GM13976 (cell line): ENCODE results near the gene HMGCLL1.

ENCODE experiments used
- DNase-seq: peaks from one replicate; pipeline ENCODE4 v3.0.0; 2012; ENCODE audit warnings: low spot score
- in situ Hi-C: fragments of 300-500 bp; cut with MboI; formaldehyde crosslinking; loops from one replicate; pipeline ENCODE4 v1.12.0; 2022; ENCODE audit warnings: low sequenced_read_pairs, mixed read lengths, inconsistent platforms; ENCODE audit not compliant: unreplicated experiment
- TF ChIP-seq, protein P1 (sequence below): IDR thresholded peaks from 2 replicates; pipeline ENCODE4 v1.5.1; 2012; ENCODE audit warnings: borderline replicate concordance, mild to moderate bottlenecking; ENCODE audit not compliant: insufficient read depth; ENCODE audit errors: extremely low read depth, missing control alignments, control extremely low read depth

The HMGCLL1 gene

DNA sequence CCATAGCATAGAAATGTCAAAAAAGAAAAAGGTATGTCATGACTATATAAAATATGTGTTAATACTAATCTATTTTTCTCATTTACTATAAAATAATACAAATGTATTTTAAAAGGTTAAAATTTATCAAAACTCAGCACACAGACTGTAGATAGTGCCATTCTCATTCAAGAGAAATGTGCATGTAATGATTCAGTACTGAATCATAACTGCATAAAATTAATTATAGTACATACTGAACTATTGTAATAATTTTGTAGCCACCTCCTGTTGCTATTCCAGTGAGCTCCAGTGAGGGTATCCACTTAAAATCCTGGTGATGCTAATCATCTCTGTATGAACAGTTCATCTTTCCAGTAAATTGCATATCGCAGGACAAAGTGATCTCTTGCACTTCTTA lies 82.8 kb downstream of the HMGCLL1 start:
- TF ChIP-seq, protein P1, sequence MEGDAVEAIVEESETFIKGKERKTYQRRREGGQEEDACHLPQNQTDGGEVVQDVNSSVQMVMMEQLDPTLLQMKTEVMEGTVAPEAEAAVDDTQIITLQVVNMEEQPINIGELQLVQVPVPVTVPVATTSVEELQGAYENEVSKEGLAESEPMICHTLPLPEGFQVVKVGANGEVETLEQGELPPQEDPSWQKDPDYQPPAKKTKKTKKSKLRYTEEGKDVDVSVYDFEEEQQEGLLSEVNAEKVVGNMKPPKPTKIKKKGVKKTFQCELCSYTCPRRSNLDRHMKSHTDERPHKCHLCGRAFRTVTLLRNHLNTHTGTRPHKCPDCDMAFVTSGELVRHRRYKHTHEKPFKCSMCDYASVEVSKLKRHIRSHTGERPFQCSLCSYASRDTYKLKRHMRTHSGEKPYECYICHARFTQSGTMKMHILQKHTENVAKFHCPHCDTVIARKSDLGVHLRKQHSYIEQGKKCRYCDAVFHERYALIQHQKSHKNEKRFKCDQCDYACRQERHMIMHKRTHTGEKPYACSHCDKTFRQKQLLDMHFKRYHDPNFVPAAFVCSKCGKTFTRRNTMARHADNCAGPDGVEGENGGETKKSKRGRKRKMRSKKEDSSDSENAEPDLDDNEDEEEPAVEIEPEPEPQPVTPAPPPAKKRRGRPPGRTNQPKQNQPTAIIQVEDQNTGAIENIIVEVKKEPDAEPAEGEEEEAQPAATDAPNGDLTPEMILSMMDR: no peak
- DNase-seq: no peak
- in situ Hi-C loops: no loop called here

DNA sequence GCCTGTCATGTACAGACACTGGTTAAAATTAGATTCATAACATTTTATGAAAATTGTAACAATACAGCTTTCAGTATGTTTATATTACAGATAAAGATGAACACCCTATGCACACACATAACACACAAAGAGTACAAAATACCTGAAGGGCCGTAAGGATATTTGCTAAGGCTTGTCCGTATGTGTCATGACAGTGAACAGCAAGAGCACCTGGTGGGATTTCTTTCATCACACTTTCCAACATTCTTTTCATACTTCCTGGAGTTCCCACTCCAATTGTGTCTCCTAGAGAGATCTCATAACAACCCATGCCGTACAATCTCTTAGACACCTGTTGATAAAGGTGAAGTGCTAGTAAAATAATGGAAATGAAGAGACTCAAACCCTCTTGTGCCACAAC lies 83.7 kb downstream of the HMGCLL1 start:
- in situ Hi-C loops: no loop called here
- TF ChIP-seq, protein P1: no peak
- no peak for DNase-seq

GRCh38 chr6:55494411-55494810 lies 84.6 kb downstream of the HMGCLL1 start:
- in situ Hi-C loops: no loop called here
- TF ChIP-seq, protein P1: no peak

DNA sequence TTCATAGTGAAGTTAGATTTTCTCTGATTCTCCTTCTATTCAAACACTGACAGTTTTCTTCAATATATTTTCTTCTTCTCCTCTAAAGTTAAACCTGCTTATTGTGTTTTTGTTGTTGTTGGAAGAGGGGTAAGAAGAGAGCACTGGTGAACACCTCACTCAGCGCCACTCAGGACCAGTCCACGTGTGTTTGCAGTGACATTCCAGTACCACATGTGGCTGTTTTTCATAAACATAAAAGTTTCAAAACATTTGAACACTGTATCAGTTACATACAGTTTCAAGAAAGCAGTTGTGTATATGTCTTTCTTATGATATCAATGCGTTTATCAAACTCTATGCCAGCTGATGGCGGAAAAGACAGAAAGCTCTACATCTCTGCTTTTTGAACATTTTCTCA lies 86.7 kb downstream of the HMGCLL1 start:
- in situ Hi-C loops: no loop called here
- TF ChIP-seq, protein P1: no peak
- no peak for DNase-seq

More at GRCh38 chr6:55494411-55494810, 84.6 kb downstream of the HMGCLL1 start:
- no peak for DNase-seq

- no peak for DNase-seq
- in situ Hi-C loops: no loop called here
- TF ChIP-seq, protein P1: no peak
Measured at GRCh38 chr6:55490871-55491270, 88.1 kb downstream of the HMGCLL1 start.

GRCh38 chr6:55474382-55474781 lies 104.6 kb downstream of the HMGCLL1 start:
- TF ChIP-seq, protein P1: no peak
- in situ Hi-C loops: no loop called here
- DNase-seq: no peak

DNA sequence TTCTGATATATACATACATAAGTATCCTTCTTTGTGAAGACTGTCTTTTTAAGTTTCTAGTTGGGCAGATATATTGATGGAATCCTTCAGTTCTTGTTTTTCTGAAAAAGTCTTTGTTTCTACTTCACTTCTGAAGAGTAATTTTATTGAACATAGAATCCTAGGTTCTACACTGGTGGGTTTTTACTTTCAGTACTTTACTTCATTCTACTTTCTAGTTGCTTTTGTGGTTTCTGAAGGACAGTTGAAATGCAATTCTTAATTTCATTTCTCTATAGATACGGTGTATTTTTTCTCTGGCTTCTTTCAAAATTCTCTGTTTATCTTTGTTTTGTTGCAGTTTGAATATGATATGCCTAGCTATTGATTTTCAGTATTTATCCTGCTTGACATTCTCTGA lies 105.3 kb downstream of the HMGCLL1 start:
- in situ Hi-C loops: no loop called here
- DNase-seq: no peak
- TF ChIP-seq, protein P1: no peak
